ENCODE results near the gene DIS3. TPM values are rescaled to one million over a fixed set of nuclear protein-coding genes. Genes with fewer than 3 reads are reported as not detected.

Gene DIS3
- total and polyA plus RNA-seq, 2 of the 13 experiments (the other 11 are each of a cell fraction or from before 2014, with no cell fraction given), result 13.2 to 35.0 TPM

DNA sequence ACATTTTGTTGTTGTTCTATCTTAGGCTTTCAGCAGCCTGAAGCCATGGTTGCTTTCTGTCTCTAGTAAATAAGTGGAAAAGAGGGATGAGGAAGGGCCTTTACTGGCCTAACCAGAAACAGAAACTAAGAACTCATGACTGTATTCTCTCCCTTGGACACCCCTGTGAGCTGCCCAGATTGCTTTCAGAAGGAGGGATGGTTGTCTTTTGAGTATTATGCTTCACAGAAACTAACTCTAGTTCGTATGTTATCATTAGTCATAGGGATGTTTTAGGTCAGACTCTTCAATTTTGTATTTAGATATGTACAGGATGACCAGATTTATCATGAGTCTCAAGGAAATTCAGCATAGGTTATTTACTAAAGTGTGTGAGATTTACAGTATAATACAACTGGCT is 36.4 kb downstream of the DIS3 start:
- H3K27ac ChIP-seq (ENCODE audit: extremely low read length, insufficient read depth, low read length), result no peak overlapping the region
- H4K20me1 ChIP-seq (ENCODE audit: insufficient read depth, low read length), result no peaks in the 10 kb centered on the region
- intact Hi-C loops (cut with micrococcal nuclease; ENCODE audit: unreplicated experiment) (no loop called here), in situ Hi-C loops (cut with HindIII; ENCODE audit: extremely low pct_ligation_motif_present, low pct_unique_long_range_greater_than_20kb) (no loop called here)
- no peaks in the 10 kb centered on the region for H3K9me3 ChIP-seq (ENCODE audit: low read length)
- FAIRE-seq (no peak), ATAC-seq (no peak), DNase-seq (ENCODE audit: low spot score) (no peak)
- CTCF ChIA-PET (ENCODE audit: low intra/inter-chr PET ratio, low total read pairs), result no interaction called here
- no TSS peak for BruUV-seq (replicated peaks)
- 100% methylated on average over 1 of the region's 1 CpG for WGBS (ENCODE audit: low lambda C conversion rate)
- H2AFZ ChIP-seq (ENCODE audit: low read length), result no peak overlapping the region
- H3K79me2 ChIP-seq (ENCODE audit: insufficient read depth, low read length), result no peaks in the 10 kb centered on the region
- POLR2A ChIA-PET, result no interaction called here
- H3K27me3 ChIP-seq (ENCODE audit: control insufficient read depth in 1 of 2, insufficient read depth in 2 of 2, low read length in 2 of 2), result no peaks in the 10 kb centered on the region
- TF ChIP-seq, protein P1, sequence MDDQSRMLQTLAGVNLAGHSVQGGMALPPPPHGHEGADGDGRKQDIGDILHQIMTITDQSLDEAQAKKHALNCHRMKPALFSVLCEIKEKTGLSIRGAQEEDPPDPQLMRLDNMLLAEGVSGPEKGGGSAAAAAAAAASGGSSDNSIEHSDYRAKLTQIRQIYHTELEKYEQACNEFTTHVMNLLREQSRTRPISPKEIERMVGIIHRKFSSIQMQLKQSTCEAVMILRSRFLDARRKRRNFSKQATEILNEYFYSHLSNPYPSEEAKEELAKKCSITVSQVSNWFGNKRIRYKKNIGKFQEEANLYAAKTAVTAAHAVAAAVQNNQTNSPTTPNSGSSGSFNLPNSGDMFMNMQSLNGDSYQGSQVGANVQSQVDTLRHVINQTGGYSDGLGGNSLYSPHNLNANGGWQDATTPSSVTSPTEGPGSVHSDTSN (CRISPR knock-in tag; IDR thresholded peaks at IDR 0.05; ENCODE audit: borderline replicate concordance), result no peak
- no peak for TF ChIP-seq NONO (IDR thresholded peaks at IDR 0.05)
- no peak for TF ChIP-seq NONO (CRISPR knock-in tag; conservative IDR thresholded peaks at IDR 0.05)
- TF ChIP-seq NFYB (CRISPR knock-in tag; IDR thresholded peaks at IDR 0.05), result no peak
- no peak for TF ChIP-seq HMG20B (CRISPR knock-in tag; conservative IDR thresholded peaks at IDR 0.05)
- no peak for TF ChIP-seq ARID2 (CRISPR knock-in tag; IDR thresholded peaks at IDR 0.05; ENCODE audit: borderline replicate concordance)
- TF ChIP-seq ZNF652 (CRISPR knock-in tag; IDR thresholded peaks at IDR 0.05; ENCODE audit: borderline replicate concordance, low read depth), result no peak
- no peaks in the 10 kb centered on the region for H3K4me1 ChIP-seq (ENCODE audit: insufficient read depth, low read length)
- H3K36me3 ChIP-seq (replicated peaks in 1 of 2; ENCODE audit: control insufficient read depth in 1 of 2, insufficient read depth in 2 of 2, low read length in 2 of 2), result peaks cover 1 to 57% of the 10 kb centered on the region in 2 experiments
- no peak overlapping the region for H3K9ac ChIP-seq (ENCODE audit: insufficient read depth, low read depth, low read length)
- H3K4me2 ChIP-seq (ENCODE audit: low read depth, low read length), result no peak overlapping the region
- no peak overlapping the region for H3K4me3 ChIP-seq (replicated peaks in 1 of 3; ENCODE audit: insufficient read depth in 1 of 3, low read depth in 2 of 3, low read length in 3 of 3)

DNA sequence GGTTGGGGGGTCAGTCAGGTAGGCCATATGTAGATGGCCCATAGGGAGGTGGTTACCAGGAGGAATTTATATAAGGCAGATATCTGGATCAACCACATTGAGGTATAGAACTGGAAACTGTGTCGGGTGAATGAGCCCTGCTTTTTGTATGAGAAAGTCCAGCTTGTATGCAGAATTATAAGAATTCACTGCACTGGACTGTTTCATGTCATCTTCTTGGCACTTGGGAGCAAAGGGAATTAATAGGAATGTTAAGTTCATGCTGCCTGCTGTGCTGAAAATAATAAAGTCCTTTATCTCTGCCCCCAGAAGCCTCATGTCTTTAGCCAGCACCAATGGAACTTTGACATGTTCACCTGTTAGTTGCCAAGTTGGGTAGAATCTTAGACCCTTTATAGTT is 41.7 kb downstream of the DIS3 start:
- whole genome bisulfite sequencing (ENCODE audit: low lambda C conversion rate), result 100% methylated on average over 1 of the region's 1 CpG
- TF ChIP-seq LCORL (IDR thresholded peaks at IDR 0.05) (no peak), LCORL (CRISPR knock-in tag; IDR thresholded peaks at IDR 0.05) (no peak), TP53 (CRISPR knock-in tag; conservative IDR thresholded peaks at IDR 0.05) (no peak), ZNF550 (CRISPR knock-in tag; IDR thresholded peaks at IDR 0.05; ENCODE audit: borderline replicate concordance) (no peak), ZNF136 (CRISPR knock-in tag; IDR thresholded peaks at IDR 0.05; ENCODE audit: low read depth) (no peak), HNF4G (IDR thresholded peaks at IDR 0.05; ENCODE audit: borderline replicate concordance, low read depth, low read length) (no peak), HNF4G (CRISPR knock-in tag; IDR thresholded peaks at IDR 0.05; ENCODE audit: borderline replicate concordance, low read depth) (no peak)

More for the DNA sequence above, 41.7 kb downstream of the DIS3 start:
- no peaks in the 10 kb centered on the region for H3K27me3 ChIP-seq (ENCODE audit: control insufficient read depth in 1 of 2, insufficient read depth in 2 of 2, low read length in 2 of 2)
- ATAC-seq (no peak), DNase-seq (ENCODE audit: low spot score) (no peak), FAIRE-seq (no peak)
- no peak overlapping the region for H3K27ac ChIP-seq (ENCODE audit: extremely low read length, insufficient read depth, low read length)
- H3K79me2 ChIP-seq (ENCODE audit: insufficient read depth, low read length), result peaks cover 2% of the 10 kb centered on the region
- H4K20me1 ChIP-seq (ENCODE audit: insufficient read depth, low read length), result no peaks in the 10 kb centered on the region
- in situ Hi-C loops (cut with HindIII; ENCODE audit: extremely low pct_ligation_motif_present, low pct_unique_long_range_greater_than_20kb), result no loop called here
- no peak overlapping the region for H3K4me2 ChIP-seq (ENCODE audit: low read depth, low read length)
- H3K4me1 ChIP-seq (ENCODE audit: insufficient read depth, low read length), result no peaks in the 10 kb centered on the region
- H2AFZ ChIP-seq (ENCODE audit: low read length), result no peak overlapping the region
- intact Hi-C loops (cut with micrococcal nuclease; ENCODE audit: unreplicated experiment), result no loop called here
- H3K9ac ChIP-seq (ENCODE audit: insufficient read depth, low read depth, low read length), result no peak overlapping the region
- no peaks in the 10 kb centered on the region for H3K9me3 ChIP-seq (ENCODE audit: low read length)
- CTCF ChIA-PET (ENCODE audit: low intra/inter-chr PET ratio, low total read pairs), result no interaction called here
- H3K36me3 ChIP-seq (replicated peaks in 1 of 2; ENCODE audit: control insufficient read depth in 1 of 2, insufficient read depth in 2 of 2, low read length in 2 of 2), result peaks cover 0 to 44% of the 10 kb centered on the region in 2 experiments; a peak in 4 of 5 replicates
- no peak overlapping the region for H3K4me3 ChIP-seq (replicated peaks in 1 of 3; ENCODE audit: insufficient read depth in 1 of 3, low read depth in 2 of 3, low read length in 3 of 3)
- no TSS peak for BruUV-seq (replicated peaks)
- POLR2A ChIA-PET, result no interaction called here

Data from HepG2 (cell line).